Kidney epithelial cell (primary cell): ENCODE data around the gene APOL5. TPM values are rescaled to one million over a fixed set of nuclear protein-coding genes. Genes with fewer than 3 reads are reported as not detected.
A peak's percentile ranks its signal among the peaks of the same experiment; 100 is the strongest.

Source experiments
- DNase-seq: peaks from one replicate; pipeline ENCODE4 v3.0.0-alpha.2; 2010; ENCODE audit warnings: low read depth
- H3K27me3 ChIP-seq: 2 replicates; pipeline ENCODE4 v1.6.0; 2011; ENCODE audit warnings: low read length; ENCODE audit not compliant: control insufficient read depth, insufficient read depth
- H3K36me3 ChIP-seq: 2 replicates; pipeline ENCODE4 v1.5.1; 2011; ENCODE audit warnings: low read length; ENCODE audit not compliant: control insufficient read depth, insufficient read depth
- H3K4me3 ChIP-seq: 2 replicates; pipeline ENCODE4 v1.5.1; 2011; ENCODE audit warnings: low read depth, mild to moderate bottlenecking, control low read depth, low read length
- total RNA-seq: library from RNA; depleted of rRNA; stranded (reverse); fragments of >200 nt; gene quantifications from 2 replicates; pipeline ENCODE4 v1.2.3, GENCODE V29; 2015
- TF ChIP-seq, protein P1 (sequence below): IDR thresholded peaks from 2 replicates; pipeline ENCODE4 v1.5.1; 2011; ENCODE audit warnings: mild to moderate bottlenecking, moderate library complexity, low read length, control low read depth, inconsistent platforms; ENCODE audit not compliant: insufficient read depth, poor library complexity, severe bottlenecking

Gene APOL5
- total RNA-seq, 1 donor from 2014 or later = not detected

GRCh38 chr22:35746946-35747703, 29.5 kb downstream of the APOL5 start:
- Histone ChIP-seq H3K36me3 (peaks cover 2% of the 10 kb centered on the region), H3K4me3 (no peak overlapping the region), H3K27me3 (no peaks in the 10 kb centered on the region)
- TF ChIP-seq, protein P1, sequence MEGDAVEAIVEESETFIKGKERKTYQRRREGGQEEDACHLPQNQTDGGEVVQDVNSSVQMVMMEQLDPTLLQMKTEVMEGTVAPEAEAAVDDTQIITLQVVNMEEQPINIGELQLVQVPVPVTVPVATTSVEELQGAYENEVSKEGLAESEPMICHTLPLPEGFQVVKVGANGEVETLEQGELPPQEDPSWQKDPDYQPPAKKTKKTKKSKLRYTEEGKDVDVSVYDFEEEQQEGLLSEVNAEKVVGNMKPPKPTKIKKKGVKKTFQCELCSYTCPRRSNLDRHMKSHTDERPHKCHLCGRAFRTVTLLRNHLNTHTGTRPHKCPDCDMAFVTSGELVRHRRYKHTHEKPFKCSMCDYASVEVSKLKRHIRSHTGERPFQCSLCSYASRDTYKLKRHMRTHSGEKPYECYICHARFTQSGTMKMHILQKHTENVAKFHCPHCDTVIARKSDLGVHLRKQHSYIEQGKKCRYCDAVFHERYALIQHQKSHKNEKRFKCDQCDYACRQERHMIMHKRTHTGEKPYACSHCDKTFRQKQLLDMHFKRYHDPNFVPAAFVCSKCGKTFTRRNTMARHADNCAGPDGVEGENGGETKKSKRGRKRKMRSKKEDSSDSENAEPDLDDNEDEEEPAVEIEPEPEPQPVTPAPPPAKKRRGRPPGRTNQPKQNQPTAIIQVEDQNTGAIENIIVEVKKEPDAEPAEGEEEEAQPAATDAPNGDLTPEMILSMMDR = no peak
- DNase-seq = no peak

DNA sequence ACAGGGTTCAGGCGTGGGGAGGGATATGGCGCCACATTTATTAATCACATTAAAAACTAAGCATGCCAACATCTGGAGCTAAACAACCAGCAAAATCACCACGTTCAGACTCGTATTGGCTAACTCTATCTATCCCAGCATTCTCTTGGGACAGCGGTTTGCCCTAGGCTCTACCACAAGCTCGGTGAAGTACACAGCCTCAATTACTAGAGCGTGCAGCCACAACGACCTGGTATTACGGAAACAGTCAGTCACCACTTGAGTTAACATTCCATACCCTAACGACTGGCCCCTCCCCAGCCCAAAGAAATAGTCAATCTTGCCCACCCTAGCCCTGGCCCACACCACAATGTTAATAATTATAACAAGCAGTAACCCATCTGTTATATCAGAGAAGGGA, 32.1 kb downstream of the APOL5 start:
- H3K36me3 ChIP-seq = no peaks in the 10 kb centered on the region

GRCh38 chr22:35752006-35752862, 34.6 kb downstream of the APOL5 start:
- Histone ChIP-seq H3K36me3 (no peaks in the 10 kb centered on the region), H3K4me3 (no peak overlapping the region), H3K27me3 (no peaks in the 10 kb centered on the region)
- TF ChIP-seq, protein P1 = no peak
- DNase-seq = no peak

More for the DNA sequence above, 32.1 kb downstream of the APOL5 start:
- Histone ChIP-seq H3K27me3 (no peaks in the 10 kb centered on the region), H3K4me3 (no peak overlapping the region)
- peak; percentile 89 for DNase-seq
- TF ChIP-seq, protein P1 = no peak

DNA sequence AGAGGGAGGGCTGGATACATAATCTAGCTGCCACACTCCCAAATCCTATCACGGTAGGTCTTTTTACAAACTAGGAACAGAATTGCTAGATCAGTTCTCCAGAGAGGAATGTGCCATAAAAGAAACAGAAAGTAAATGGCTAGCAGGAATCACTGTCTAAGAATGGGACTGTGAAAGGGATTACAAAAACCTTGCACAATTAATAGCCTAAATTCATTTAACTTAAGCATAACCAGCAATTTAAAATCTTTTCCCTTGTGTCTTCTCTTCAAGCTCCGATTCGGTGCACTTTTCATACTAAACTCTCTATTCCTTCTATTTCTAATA, 35.2 kb downstream of the APOL5 start:
- H3K36me3 ChIP-seq = no peaks in the 10 kb centered on the region
- no peak for DNase-seq
- TF ChIP-seq, protein P1 = no peak
- no peak overlapping the region for H3K4me3 ChIP-seq
- H3K27me3 ChIP-seq = no peaks in the 10 kb centered on the region

GRCh38 chr22:35754761-35755160, 37.1 kb downstream of the APOL5 start:
- TF ChIP-seq, protein P1 = no peak
- no peak overlapping the region for H3K4me3 ChIP-seq
- H3K36me3 ChIP-seq = no peaks in the 10 kb centered on the region
- no peak for DNase-seq
- H3K27me3 ChIP-seq = no peaks in the 10 kb centered on the region
